Kidney glomerular epithelial cell (primary cell): ENCODE results near the gene RCOR1.

Source experiments
- DNase-seq: peaks from one replicate; lab custom pipeline; 2025; lab: John Stamatoyannopoulos, UW

RCOR1 gene

DNA sequence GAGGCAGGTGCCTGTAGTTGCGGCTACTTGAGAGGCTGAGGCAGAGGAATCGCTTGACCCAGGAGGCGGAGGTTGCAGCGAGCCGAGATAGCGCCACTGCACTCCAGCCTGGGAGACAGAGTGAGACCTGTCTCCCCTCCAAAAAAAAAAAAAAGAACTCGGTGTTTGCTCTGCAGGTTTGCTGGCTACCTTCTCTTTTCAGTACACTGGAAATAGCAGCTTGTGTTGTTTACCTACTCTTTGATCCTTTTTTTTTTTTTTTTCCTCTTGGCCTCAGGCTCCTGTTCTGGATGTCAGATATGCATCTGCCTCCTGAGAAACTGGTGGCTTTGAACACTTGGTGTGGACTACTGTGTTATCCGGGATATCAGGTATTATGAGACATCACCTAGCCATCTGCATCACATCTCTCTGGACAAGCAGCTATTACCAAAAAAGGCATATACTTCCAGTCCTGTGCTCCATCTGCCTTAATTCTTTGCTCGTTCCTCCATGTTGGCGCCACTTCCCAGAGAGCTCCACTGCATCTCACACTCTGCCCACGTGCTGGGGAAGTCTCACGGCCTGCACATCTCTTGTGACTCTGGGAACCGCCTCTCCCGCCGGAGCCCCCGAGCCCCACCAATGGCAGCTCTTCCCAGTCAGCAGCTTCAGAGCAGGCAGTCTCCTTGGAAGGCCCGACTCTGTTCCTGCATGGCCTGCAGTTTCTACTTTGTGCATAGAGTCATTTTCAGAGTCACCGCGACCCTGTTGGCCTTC is 133.9 kb downstream of the RCOR1 start:
- DNase-seq: no peak

DNA sequence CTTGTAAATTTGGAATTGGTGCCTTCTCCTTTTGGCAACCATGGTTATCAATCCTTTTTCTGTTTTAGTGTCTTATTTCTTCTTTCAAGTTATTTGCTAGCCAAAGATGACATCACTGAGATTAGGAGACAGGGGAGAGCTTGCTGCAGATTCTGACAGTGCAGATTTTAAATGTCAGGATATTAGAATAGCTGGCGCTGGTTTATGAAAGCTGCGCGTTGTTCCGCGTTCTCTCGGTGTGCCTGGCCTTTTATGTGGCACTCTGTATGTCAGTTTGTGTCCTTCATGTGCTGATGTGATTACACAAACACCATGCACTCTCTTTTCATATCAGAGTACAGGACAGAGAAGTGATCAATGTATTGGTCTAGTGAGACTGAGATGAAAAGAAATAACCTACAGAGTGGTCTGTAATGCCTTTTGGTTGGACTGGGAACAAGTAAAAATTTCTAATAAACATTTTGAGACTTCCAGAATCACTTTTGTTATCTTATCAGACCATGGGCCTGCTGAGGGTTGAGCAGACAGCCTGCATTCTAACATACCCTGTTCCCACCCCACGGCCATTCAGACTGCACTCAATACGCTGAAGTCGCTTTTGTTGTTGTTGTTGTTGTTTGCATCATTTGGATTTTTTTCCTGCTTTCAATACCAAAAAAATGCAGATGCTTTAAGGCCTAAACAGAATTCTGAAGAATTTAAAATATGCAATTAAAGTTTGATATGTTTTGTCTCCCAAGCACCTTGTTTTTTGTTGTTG is 135.1 kb downstream of the RCOR1 start:
- DNase-seq: no peak

- DNase-seq: no peak
Observed at GRCh38 chr14:102728501-102728900, 136.1 kb downstream of the RCOR1 start.

DNA sequence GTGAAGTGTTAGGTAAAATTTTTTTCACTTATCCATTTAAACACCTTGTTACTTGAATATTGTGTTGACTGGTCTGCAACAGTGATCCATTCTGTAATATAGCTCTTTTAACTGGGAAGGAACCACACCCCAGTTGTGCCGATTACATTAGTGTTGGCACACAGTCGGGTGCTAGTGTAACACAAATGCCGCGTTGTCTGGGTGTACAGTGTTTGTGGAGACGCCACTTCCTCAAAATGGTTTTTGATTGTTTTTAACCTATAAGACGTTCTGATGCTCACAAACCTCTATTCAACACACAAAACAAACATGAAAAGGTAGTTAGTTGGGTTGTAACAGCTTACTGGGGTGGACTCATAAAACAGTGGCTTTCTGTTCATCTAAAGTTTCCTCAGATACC is 136.8 kb downstream of the RCOR1 start:
- DNase-seq: no peak

DNA sequence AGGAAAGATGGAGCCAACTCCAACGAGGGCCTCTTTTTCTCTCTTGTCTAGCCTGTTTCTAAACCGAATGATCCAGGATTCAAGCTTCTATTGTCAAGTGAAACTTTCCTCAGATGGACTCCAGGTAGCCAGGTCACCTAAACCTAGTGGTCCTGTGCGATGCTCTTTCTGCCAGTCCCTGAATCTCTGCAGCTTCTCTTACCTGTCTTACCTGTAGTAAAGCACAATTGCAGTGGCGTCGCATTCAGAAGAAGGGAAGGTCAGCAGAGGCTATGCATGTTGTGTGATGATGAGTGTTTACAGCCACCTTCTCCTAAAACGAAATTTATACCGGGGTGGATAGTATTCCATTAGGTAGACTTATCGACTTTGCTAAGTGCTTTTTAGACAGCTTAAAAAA is 137.4 kb downstream of the RCOR1 start:
- DNase-seq: no peak

DNA sequence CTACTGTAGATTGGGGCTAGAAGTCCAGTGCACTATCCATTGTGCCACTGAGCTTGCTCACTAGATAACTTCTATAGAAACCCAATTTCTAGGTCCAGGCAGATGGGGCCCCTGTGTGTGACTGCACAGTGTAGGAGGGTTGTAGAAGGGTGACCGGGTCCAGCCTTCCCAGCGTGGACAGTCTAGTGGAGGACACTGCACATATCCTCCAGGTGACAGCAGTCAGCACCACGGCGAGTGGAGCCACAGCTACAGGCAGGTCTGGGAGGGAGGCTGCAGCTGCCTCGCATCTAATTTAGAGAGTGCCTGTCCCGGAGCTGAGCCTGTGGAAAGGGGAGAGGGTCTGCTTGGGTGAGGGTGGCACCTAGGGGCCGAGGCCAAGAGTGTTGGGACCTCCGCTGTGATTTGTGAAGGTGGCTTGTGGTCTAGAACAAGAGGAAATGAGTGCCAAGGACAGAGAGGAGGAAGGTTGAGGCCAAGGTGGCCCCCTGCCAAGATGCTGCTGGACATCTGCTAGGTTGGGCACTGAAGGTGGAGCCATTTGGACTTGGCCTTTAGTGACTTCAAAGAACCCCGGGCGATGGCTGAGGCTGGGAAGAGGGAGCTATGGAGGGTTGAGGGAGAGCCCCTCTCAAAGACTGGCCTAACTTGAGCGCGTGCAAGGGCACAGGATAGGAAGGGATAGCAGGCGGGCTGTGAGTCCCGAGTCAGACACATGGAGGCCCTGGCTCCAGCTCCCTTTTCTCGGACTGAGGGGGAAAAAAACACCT is 138.8 kb downstream of the RCOR1 start:
- DNase-seq: no peak

GRCh38 chr14:102731871-102732800 is 139.7 kb downstream of the RCOR1 start:
- no peak for DNase-seq

- DNase-seq: no peak
Observed at GRCh38 chr14:102732924-102733323, 140.5 kb downstream of the RCOR1 start.

- DNase-seq: no peak
Observed at GRCh38 chr14:102733326-102733725, 140.9 kb downstream of the RCOR1 start.

GRCh38 chr14:102734436-102734835 is 142.0 kb downstream of the RCOR1 start:
- DNase-seq: no peak

GRCh38 chr14:102736956-102737355 is 144.5 kb downstream of the RCOR1 start:
- DNase-seq: no peak

GRCh38 chr14:102737402-102738372 is 145.2 kb downstream of the RCOR1 start:
- no peak for DNase-seq

- no peak for DNase-seq
Observed at GRCh38 chr14:102738373-102739189, 146.1 kb downstream of the RCOR1 start.

DNA sequence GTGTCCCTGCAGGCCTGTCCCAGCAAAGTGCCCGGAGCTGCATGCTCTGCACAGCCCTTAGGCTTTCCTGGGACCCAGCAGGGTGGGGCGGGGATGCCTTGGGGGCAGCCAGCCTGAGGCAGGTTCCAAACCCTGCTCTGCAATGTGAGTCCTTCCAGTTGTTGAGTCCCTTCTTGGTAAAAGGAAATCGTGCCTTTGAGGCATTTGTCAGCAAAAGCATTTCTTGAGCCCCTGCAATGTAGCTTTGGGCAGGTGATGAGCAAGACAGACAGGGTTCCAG is 146.7 kb downstream of the RCOR1 start:
- DNase-seq: no peak

- no peak for DNase-seq
Observed at GRCh38 chr14:102746634-102747438, 154.4 kb downstream of the RCOR1 start.

DNA sequence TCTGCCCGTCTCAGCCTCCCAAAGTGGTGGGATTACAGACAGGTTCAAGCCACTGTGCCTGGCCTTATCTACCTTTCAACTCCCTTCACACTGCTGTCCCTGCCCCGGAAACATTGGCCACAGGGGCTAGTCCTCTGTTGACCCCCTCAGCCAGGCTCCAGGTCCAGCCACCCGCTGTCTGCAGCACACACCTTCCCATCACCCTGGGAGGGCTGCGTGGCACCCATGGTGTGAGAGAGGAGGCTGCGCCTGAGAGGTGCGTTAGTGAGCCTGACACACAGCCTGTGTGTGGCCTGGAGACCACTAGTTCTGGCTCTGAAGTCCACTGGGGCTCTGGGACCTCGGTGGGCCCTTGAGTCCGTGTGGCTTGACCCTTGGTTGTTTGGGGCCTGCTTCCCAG is 156.4 kb downstream of the RCOR1 start:
- no peak for DNase-seq

GRCh38 chr14:102749393-102750305 is 157.2 kb downstream of the RCOR1 start:
- DNase-seq: no peak

DNA sequence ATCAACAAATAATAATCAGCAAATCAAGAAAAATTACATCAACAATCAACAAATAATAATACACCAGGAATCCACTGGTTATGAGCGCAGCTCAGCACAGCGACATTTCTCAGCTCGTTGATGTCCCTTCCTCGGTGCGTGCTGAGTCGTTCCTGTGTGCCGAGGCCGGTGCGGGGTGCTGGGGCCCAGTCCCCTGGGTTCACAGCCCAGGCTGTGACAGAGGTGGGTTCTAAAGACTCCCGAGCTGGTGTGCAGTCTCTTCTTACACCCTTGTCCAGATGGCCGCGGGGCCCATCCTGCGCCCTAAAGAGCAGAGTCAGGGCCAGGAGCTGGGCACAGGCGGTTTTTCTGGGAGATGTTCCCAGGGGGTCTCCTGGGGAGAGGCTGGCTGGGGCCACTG is 157.9 kb downstream of the RCOR1 start:
- DNase-seq: no peak
